Stimulated activated CD8-positive, alpha-beta memory T cell treated with anti-CD3 and anti-CD28 coated beads, Interleukin-2, amount 100 ng/mL, for 1 hour (primary cell): ENCODE results near the gene HS1BP3.

Experiments
- DNase-seq, 2 donors: peaks; one replicate each; pipeline ENCODE4 v3.0.0-alpha.2; 2020; ENCODE audit warnings: low read depth in 2 of 2

The HS1BP3 gene

DNA sequence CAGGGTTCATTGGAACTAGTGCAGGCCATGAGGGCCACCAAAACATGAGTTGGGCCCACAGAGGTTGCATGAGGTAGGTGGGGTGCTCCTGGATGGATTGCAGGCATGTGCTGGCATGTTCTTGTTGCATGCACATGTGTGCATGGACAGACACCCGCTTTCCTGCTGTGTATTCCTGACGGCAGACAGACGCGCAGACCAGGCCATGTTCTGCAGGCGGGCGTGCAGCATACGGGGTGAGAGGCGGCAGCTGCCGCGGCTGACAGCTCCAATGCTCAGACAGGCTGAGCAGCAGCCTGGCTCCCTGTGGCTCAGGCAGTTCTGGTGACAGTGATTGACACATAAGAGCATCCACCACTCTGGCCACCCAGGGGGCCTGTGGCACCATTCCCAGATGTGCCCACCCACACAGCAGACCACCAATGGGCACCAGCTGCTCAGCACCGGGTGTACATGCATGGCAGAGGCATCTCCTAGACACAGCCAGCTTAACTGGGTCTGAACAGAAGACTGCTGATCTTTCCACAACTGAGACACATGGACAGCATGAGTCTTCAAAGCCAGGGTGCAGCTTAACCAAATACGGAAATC lies 21.2 kb downstream of the HS1BP3 start:
- DNase-seq = no peak

GRCh38 chr2:20629181-20629580 lies 21.7 kb downstream of the HS1BP3 start:
- DNase-seq = no peak

- no peak for DNase-seq
Measured at GRCh38 chr2:20627712-20628380, 23.1 kb downstream of the HS1BP3 start.

GRCh38 chr2:20626698-20627513 lies 24.0 kb downstream of the HS1BP3 start:
- no peak for DNase-seq

DNA sequence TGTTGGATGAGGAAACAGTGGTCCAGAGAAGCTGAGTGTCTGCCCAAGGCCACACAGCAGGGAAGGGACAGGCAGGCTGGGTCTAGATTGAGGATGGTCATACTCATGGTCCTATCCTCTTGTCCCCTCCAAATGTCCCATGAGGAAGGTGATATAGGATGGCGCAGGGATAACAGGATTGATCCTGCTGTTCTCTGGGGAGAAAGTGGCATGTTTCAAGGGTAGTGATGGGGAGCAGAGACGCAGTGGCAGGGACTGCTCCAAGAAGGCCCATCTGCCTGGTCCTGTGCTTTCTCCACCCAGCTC lies 24.6 kb downstream of the HS1BP3 start:
- no peak for DNase-seq

DNA sequence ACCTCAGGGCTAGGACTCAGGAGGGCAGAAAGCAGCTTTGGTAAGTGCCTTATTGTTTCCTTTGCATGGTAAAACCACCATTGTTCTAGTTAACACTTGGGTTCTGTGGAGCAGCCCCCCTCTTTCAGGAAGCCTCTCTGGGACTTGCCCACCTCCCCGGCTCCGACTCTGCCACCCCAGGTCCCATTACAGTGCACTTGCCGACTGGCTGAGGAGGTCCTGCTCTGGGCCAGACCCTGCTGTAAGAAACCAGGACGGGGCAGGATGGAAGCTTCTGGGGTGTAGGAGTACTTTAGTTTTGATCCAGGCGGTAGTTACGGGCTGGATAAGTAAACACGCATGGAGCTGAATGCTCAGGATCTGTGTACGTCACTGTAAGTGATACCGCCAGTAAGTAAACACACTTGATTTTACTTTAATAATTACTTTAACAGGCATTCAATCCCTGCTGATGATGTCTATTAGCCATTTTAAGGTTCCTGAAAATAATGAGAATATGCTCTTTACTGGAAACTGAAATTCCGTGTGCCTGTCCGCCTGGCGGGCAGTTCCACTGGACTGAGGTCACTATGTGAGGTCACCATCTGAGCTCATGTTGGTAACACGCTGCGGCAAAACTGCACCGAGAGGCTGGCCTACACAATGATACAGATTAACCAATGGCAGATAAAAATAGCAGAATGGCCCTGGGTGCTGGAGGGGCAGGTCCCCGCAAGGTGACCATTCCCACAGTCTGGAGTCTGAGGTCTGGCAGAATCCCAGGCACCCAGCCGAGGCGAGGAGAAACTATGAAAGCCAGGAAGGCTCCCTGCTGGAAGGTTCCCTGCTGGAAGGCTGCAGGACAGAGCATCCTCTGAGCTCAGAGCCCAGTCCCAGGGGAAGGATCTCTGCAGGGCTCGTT lies 25.2 kb downstream of the HS1BP3 start:
- DNase-seq = no peak

DNA sequence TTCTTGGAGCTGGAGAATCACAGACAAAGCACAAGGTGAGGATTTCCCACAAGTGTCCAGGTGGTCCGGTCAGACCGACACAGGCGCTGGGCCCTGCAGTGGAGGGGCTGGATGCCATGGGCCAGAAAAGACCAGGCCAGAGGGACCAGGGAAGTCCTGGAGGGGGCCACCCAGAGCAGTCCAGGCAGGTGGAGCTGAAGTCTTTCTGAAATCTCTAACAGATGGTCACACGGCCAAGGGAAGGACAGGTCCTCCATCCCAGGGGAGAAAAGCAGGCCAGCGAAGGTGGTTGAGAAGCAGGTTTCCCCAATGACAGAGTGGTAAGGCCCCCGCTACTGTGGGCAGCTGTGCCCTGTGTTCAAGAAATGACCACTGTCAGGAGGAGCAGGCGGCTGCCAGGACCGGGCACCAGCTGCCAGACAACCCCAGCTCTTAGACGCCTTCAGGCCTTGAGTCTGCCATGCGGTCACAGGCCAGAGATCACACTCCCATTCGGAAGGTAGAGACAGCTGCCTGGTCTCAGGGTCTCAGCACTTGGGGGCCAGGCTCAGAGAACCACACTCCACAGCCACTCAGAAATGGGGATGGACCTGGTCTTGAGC lies 25.9 kb downstream of the HS1BP3 start:
- DNase-seq = no peak

- DNase-seq = no peak
Measured at GRCh38 chr2:20624156-20624883, 26.6 kb downstream of the HS1BP3 start.

- no peak for DNase-seq
Measured at GRCh38 chr2:20623741-20624155, 27.1 kb downstream of the HS1BP3 start.

DNA sequence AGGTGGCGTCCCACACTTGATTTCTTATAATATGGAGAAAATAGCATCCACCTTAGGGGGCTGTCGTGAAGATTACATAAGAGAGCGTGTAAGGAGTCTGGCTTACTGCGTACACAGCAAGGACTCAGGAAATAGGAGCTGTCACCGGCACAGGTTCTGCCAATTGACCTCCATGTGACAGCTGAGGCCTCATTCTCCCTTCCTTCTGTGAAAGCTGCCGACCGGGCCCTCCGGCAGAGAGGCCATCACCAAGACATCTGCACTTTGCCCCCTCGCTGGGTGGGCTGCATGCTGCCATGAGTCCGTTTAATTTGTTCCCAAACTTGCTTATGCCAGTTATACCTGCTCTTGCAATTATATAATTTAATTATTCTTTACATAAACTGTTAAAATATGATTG lies 27.7 kb downstream of the HS1BP3 start:
- DNase-seq = no peak

DNA sequence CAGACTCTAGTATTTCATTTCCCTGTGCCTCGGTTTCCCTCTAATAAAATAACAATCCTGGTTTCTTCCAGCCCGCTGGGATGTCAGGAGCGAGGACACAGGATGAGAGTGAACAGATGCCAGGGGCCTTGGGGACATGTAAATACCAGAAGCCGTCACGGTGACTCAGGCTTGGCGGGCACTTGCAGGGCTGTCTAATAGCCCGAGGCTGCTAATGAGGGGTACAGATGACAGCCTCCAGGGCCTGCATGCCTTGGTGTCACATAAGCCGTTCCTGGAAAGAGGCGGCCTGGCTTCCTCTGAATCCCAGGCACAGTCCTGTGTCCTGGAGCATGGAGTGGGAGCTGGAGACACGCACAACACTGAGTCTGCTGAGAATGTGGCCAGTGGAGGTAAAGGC lies 28.2 kb downstream of the HS1BP3 start:
- DNase-seq = no peak

DNA sequence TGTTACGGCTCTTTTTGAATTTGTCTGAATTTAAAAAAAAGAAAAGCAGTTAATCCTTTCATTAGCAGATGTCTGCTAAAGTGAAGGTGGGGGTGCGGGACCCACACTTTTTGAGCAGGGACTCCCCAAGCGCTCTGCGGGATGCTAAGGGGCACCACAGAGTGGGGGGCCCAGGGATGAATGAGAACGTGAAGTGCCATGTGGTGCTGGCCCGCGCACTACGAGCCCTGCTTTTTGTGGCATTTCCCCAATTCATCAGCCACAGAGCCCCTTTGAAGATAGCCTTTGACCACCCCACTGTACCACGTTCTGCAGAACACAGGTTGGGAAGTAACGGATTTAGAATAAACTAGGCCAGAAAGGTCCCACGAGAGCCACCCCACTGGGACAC lies 28.6 kb downstream of the HS1BP3 start:
- no peak for DNase-seq

GRCh38 chr2:20621366-20622295 lies 29.3 kb downstream of the HS1BP3 start:
- DNase-seq = no peak

DNA sequence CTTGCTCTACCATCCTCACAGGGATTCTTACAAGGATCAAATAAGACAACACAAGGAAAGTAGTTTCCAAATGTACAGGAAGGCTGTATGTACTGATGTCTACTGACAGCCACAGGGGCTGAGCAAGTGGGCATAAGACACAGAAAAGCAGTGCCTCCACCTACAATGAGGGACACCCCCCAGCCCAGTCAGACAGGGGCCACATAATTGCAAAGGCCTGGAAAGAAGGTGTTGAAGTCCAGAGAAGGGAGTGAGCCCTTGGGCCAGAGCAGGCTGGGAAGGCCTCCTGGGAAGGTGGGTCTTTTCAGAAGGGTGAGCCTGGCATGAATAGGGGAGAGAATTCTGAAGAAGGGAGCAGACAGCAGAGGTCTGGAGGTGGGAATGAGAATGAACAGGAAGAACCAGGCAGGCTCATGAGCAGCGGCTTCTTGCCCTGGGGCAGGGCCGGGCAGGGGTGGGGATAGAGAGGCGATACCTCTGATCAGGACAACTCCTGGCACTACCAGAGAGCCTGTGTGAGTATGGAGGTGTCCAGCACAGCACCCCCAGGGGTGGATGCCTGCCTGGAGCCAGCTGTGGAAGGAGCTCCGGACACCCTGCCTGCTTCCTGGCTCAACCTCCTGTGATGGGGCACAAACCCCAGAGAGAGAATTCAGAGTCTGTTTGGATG lies 30.1 kb downstream of the HS1BP3 start:
- DNase-seq = no peak

- no peak for DNase-seq
Measured at GRCh38 chr2:20620271-20620681, 30.6 kb downstream of the HS1BP3 start.

GRCh38 chr2:20619624-20620024 lies 31.3 kb downstream of the HS1BP3 start:
- DNase-seq = no peak

- DNase-seq = no peak
Measured at GRCh38 chr2:20618886-20619521, 31.9 kb downstream of the HS1BP3 start.

DNA sequence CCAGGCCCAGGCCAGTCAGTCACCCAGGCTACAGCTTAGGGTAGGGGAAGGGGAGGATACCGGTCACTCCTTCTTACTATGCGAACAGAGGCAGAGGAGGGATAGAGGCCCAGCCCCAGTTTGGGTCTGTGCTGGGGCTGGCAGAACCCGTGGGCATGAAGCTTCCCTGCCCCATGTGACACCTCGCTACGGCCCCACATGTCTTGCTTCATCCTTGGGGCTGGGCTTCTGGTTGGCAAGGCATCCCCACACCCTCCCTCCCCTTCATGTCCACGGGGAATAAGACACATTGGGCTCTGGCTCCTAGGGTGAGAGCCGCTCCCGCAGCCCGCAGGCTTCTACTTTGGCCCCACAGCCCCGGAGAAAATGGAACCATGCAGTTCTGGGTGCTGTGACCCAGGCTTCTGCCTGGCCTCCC lies 32.4 kb downstream of the HS1BP3 start:
- no peak for DNase-seq
